ENCODE measurements around the gene ADCK1. TPM values are rescaled to one million over a fixed set of nuclear protein-coding genes. Genes with fewer than 3 reads are reported as not detected.

Gene ADCK1
- total and polyA plus RNA-seq, 2 of the 13 experiments (the other 11 are each of a cell fraction or from before 2014, with no cell fraction given): 3.9 to 6.3 TPM

- TF ChIP-seq ZBTB37 (CRISPR knock-in tag; IDR thresholded peaks at IDR 0.05): no peak
These were observed 83.9 kb downstream of the ADCK1 start (continued) for GRCh38 chr14:77883847-77884238.

GRCh38 chr14:77885367-77885766, 85.5 kb downstream of the ADCK1 start:
- Histone ChIP-seq H3K27ac (ENCODE audit: extremely low read length, insufficient read depth, low read length) (no peak overlapping the region), H3K4me2 (ENCODE audit: low read depth, low read length) (no peak overlapping the region), H3K9me3 (ENCODE audit: low read length) (no peaks in the 10 kb centered on the region), H3K79me2 (ENCODE audit: insufficient read depth, low read length) (no peaks in the 10 kb centered on the region), H3K4me1 (ENCODE audit: insufficient read depth, low read length) (peaks cover 6% of the 10 kb centered on the region; the same call in 1 of the 2 replicates), H3K9ac (ENCODE audit: insufficient read depth, low read depth, low read length) (no peak overlapping the region), H4K20me1 (ENCODE audit: insufficient read depth, low read length) (no peaks in the 10 kb centered on the region), H2AFZ (ENCODE audit: low read length) (no peak overlapping the region), H3K36me3 (replicated peaks in 1 of 2; ENCODE audit: control insufficient read depth in 1 of 2, insufficient read depth in 2 of 2, low read length in 2 of 2) (no peaks in the 10 kb centered on the region), H3K4me3 (replicated peaks in 1 of 3; ENCODE audit: insufficient read depth in 1 of 3, low read depth in 2 of 3, low read length in 3 of 3) (no peak overlapping the region), H3K27me3 (ENCODE audit: control insufficient read depth in 1 of 2, insufficient read depth in 2 of 2, low read length in 2 of 2) (no peaks in the 10 kb centered on the region)
- intact Hi-C loops (cut with micrococcal nuclease; ENCODE audit: unreplicated experiment) (no loop called here), in situ Hi-C loops (cut with HindIII; ENCODE audit: extremely low pct_ligation_motif_present, low pct_unique_long_range_greater_than_20kb) (no loop called here)
- POLR2A ChIA-PET: no interaction called here
- TF ChIP-seq NR2F2 (IDR thresholded peaks at IDR 0.05; ENCODE audit: borderline replicate concordance, low read depth): no peak
- TF ChIP-seq YY1 (IDR thresholded peaks at IDR 0.05; ENCODE audit: insufficient read depth, insufficient replicate concordance, low read depth, low read length): no peak
- TF ChIP-seq MAZ (IDR thresholded peaks at IDR 0.05; ENCODE audit: borderline replicate concordance, low read depth, low read length): no peak
- no peak for TF ChIP-seq MAZ (CRISPR knock-in tag; IDR thresholded peaks at IDR 0.05; ENCODE audit: low read depth)
- peak; percentile 8; the same call in 1 of the 2 replicates for TF ChIP-seq RAD51 (IDR thresholded peaks at IDR 0.05; ENCODE audit: borderline replicate concordance)
- 76% methylated on average over 3 of the region's 3 CpGs for WGBS (ENCODE audit: low lambda C conversion rate)
- no peak for DNase-seq (ENCODE audit: low spot score)
- no peak for FAIRE-seq
- CTCF ChIA-PET (ENCODE audit: low intra/inter-chr PET ratio, low total read pairs): no interaction called here
- no peak for ATAC-seq
- no TSS peak for BruUV-seq (replicated peaks)

GRCh38 chr14:77886010-77886409, 86.1 kb downstream of the ADCK1 start:
- Histone ChIP-seq H3K36me3 (replicated peaks in 1 of 2; ENCODE audit: control insufficient read depth in 1 of 2, insufficient read depth in 2 of 2, low read length in 2 of 2) (no peaks in the 10 kb centered on the region), H2AFZ (ENCODE audit: low read length) (no peak overlapping the region), H3K9ac (ENCODE audit: insufficient read depth, low read depth, low read length) (no peak overlapping the region), H3K4me2 (ENCODE audit: low read depth, low read length) (no peak overlapping the region), H3K27me3 (ENCODE audit: control insufficient read depth in 1 of 2, insufficient read depth in 2 of 2, low read length in 2 of 2) (no peaks in the 10 kb centered on the region), H3K9me3 (ENCODE audit: low read length) (no peaks in the 10 kb centered on the region), H3K4me1 (ENCODE audit: insufficient read depth, low read length) (peaks cover 6% of the 10 kb centered on the region; the same call in 1 of the 2 replicates), H4K20me1 (ENCODE audit: insufficient read depth, low read length) (no peaks in the 10 kb centered on the region), H3K4me3 (replicated peaks in 1 of 3; ENCODE audit: insufficient read depth in 1 of 3, low read depth in 2 of 3, low read length in 3 of 3) (no peak overlapping the region), H3K27ac (ENCODE audit: extremely low read length, insufficient read depth, low read length) (no peak overlapping the region), H3K79me2 (ENCODE audit: insufficient read depth, low read length) (no peaks in the 10 kb centered on the region)
- ChIA-PET POLR2A (no interaction called here), CTCF (ENCODE audit: low intra/inter-chr PET ratio, low total read pairs) (no interaction called here)
- BruUV-seq (replicated peaks): no TSS peak
- no peak for DNase-seq (ENCODE audit: low spot score)
- FAIRE-seq: no peak
- intact Hi-C loops (cut with micrococcal nuclease; ENCODE audit: unreplicated experiment) (no loop called here), in situ Hi-C loops (cut with HindIII; ENCODE audit: extremely low pct_ligation_motif_present, low pct_unique_long_range_greater_than_20kb) (no loop called here)
- 48% methylated on average over 3 of the region's 3 CpGs for WGBS (ENCODE audit: low lambda C conversion rate)
- peak; percentile 74 for ATAC-seq
- TF ChIP-seq ZNF616 (CRISPR knock-in tag; IDR thresholded peaks at IDR 0.05; ENCODE audit: low read depth) (no peak), FOXK2 (IDR thresholded peaks at IDR 0.05) (no peak), ZFP36 (IDR thresholded peaks at IDR 0.05; ENCODE audit: borderline replicate concordance, low read depth, low read length, partially characterized antibody) (no peak), NKX3-1 (CRISPR knock-in tag; IDR thresholded peaks at IDR 0.05) (no peak), STAG1 (CRISPR knock-in tag; IDR thresholded peaks at IDR 0.05) (no peak), JARID2 (CRISPR knock-in tag; IDR thresholded peaks at IDR 0.05; ENCODE audit: insufficient replicate concordance) (no peak), ARID2 (CRISPR knock-in tag; IDR thresholded peaks at IDR 0.05; ENCODE audit: borderline replicate concordance) (no peak), CAMTA2 (CRISPR knock-in tag; IDR thresholded peaks at IDR 0.05; ENCODE audit: borderline replicate concordance) (no peak), NFRKB (IDR thresholded peaks at IDR 0.05) (no peak), MAF1 (CRISPR knock-in tag; IDR thresholded peaks at IDR 0.05; ENCODE audit: borderline replicate concordance) (no peak), YEATS2 (CRISPR knock-in tag; IDR thresholded peaks at IDR 0.05; ENCODE audit: borderline replicate concordance) (no peak), ARNTL (CRISPR knock-in tag; IDR thresholded peaks at IDR 0.05) (no peak), CREB1 (IDR thresholded peaks at IDR 0.05) (no peak), CREB1 (CRISPR knock-in tag; IDR thresholded peaks at IDR 0.05) (no peak)

All from HepG2 (cell line).